NCI-H2227 treated with DMSO at 0.1 percent for 48 hours (cell line): ENCODE results near the gene TMCC2.
"Not testable (repeated sequence)": the region's sequence is repeated elsewhere in the genome, so short reads cannot be mapped to it uniquely, and the experiment has no call there.

Source experiments
- DNase-seq: peaks from one replicate; lab custom pipeline; 2025; lab: John Stamatoyannopoulos, UW

TMCC2 gene

GRCh38 chr1:205211839-205212536 lies 15.8 kb upstream of the TMCC2 start:
- DNase-seq = peak; percentile 70

- no peak for DNase-seq
These were observed 13.0 kb upstream of the TMCC2 start for GRCh38 chr1:205214756-205215155.

- DNase-seq = no peak
These were observed 11.2 kb upstream of the TMCC2 start for GRCh38 chr1:205216588-205216987.

- DNase-seq = no peak
These were observed 10.3 kb upstream of the TMCC2 start for GRCh38 chr1:205217418-205217817.

- no peak for DNase-seq
These were observed 7.3 kb upstream of the TMCC2 start for GRCh38 chr1:205220421-205220820.

GRCh38 chr1:205224736-205225135 lies 3.0 kb upstream of the TMCC2 start:
- peak; percentile 16 for DNase-seq

- no peak for DNase-seq
These were observed 1.6 kb upstream of the TMCC2 start for GRCh38 chr1:205225901-205226765.

- DNase-seq = no peak
These were observed 720 bp upstream of the TMCC2 start for GRCh38 chr1:205226868-205227583.

GRCh38 chr1:205228093-205228521 lies 361 bp downstream of the TMCC2 start:
- no peak for DNase-seq

GRCh38 chr1:205229399-205229871 lies 1.7 kb downstream of the TMCC2 start:
- DNase-seq = peak; percentile 58

GRCh38 chr1:205229916-205230700 lies 2.4 kb downstream of the TMCC2 start:
- DNase-seq = no peak

GRCh38 chr1:205230982-205231381 lies 3.2 kb downstream of the TMCC2 start:
- DNase-seq = no peak

- DNase-seq = no peak
These were observed 4.5 kb downstream of the TMCC2 start for GRCh38 chr1:205232127-205232820.

GRCh38 chr1:205232945-205233397 lies 5.2 kb downstream of the TMCC2 start:
- no peak for DNase-seq

GRCh38 chr1:205233986-205234385 lies 6.2 kb downstream of the TMCC2 start:
- not testable (repeated sequence) for DNase-seq

- DNase-seq = no peak
These were observed 8.2 kb downstream of the TMCC2 start for GRCh38 chr1:205235951-205236350.

GRCh38 chr1:205236526-205236925 lies 8.8 kb downstream of the TMCC2 start:
- DNase-seq = no peak

- no peak for DNase-seq
These were observed 9.3 kb downstream of the TMCC2 start for GRCh38 chr1:205236951-205237475.

- no peak for DNase-seq
These were observed 10.1 kb downstream of the TMCC2 start for GRCh38 chr1:205237526-205238484.
